OCI-LY7 (cell line): Measurements from ENCODE around the gene LCA5. TPM values are rescaled to one million over a fixed set of nuclear protein-coding genes. Genes with fewer than 3 reads are reported as not detected.
"Not testable (repeated sequence)": the region's sequence is repeated elsewhere in the genome, so short reads cannot be mapped to it uniquely, and the experiment has no call there.

Experiments used
- BruUV-seq: library from RNA; stranded (reverse); fragments of 400-500 nt; replicated peaks from 2 replicates; lab custom pipeline; 2021; lab: Mats Ljungman, UMichigan
- CTCF ChIA-PET: fragments of 300-600 bp; sonication (Branson Sonifier 250); formaldehyde crosslinking; loops from one replicate; lab custom pipeline; 2022; ENCODE audit warnings: antibody characterized with exemption; ENCODE audit not compliant: unreplicated experiment; lab: Charles Lee
- POLR2A ChIA-PET: fragments of 300-600 bp; sonication (Branson Sonifier 250); formaldehyde crosslinking; loops from one replicate; lab custom pipeline; 2022; ENCODE audit warnings: antibody characterized with exemption; lab: Charles Lee
- DNase-seq: peaks from one replicate; pipeline ENCODE4 v3.0.0-alpha.2; 2015; ENCODE audit warnings: low spot score
- H2AFZ ChIP-seq: fragments of 200-600 bp; sonication (generic), shearing (Covaris generic); 2 replicates; pipeline ENCODE4 v1.6.1; 2014; ENCODE audit warnings: mild to moderate bottlenecking, antibody characterized with exemption, low read length, moderate library complexity
- H3K27ac ChIP-seq: fragments of 200-600 bp; sonication (generic); 2 replicates; pipeline ENCODE4 v1.5.1; 2014; ENCODE audit warnings: mixed run types, low read depth, mild to moderate bottlenecking, moderate library complexity, low read length, inconsistent platforms; ENCODE audit not compliant: poor library complexity, severe bottlenecking
- H3K36me3 ChIP-seq: fragments of 200-600 bp; sonication (generic); 2 replicates; pipeline ENCODE4 v1.6.1; 2014; ENCODE audit warnings: mild to moderate bottlenecking, antibody characterized with exemption, low read length, moderate library complexity, mixed read lengths; ENCODE audit not compliant: insufficient read depth
- H3K4me1 ChIP-seq: fragments of 200-600 bp; sonication (generic); 2 replicates; pipeline ENCODE4 v1.5.1; 2014; ENCODE audit warnings: mild to moderate bottlenecking, low read length; ENCODE audit not compliant: insufficient read depth, poor library complexity, severe bottlenecking
- H3K4me2 ChIP-seq: fragments of 200-600 bp; sonication (generic); 2 replicates; pipeline ENCODE4 v1.6.1; 2014; ENCODE audit warnings: mild to moderate bottlenecking, low read length
- H3K4me3 ChIP-seq: fragments of 200-600 bp; sonication (generic); 2 replicates; pipeline ENCODE4 v1.5.1; 2014; ENCODE audit warnings: mild to moderate bottlenecking, low read depth, low read length; ENCODE audit not compliant: poor library complexity, severe bottlenecking
- H3K79me2 ChIP-seq: fragments of 200-600 bp; sonication (generic); 2 replicates; pipeline ENCODE4 v1.6.1; 2016; ENCODE audit warnings: low read depth, mild to moderate bottlenecking, low read length, moderate library complexity, mixed read lengths; ENCODE audit not compliant: insufficient read depth
- H3K9me2 ChIP-seq: fragments of 200-600 bp; sonication (generic); 2 replicates; pipeline ENCODE4 v1.6.1; 2016; ENCODE audit warnings: mild to moderate bottlenecking, low read length, mixed read lengths; ENCODE audit not compliant: insufficient read depth
- H3K9me3 ChIP-seq: fragments of 200-600 bp; sonication (generic); 2 replicates; pipeline ENCODE4 v1.6.1; 2014; ENCODE audit warnings: mild to moderate bottlenecking, mixed run types, low read length, mixed read lengths
- H4K20me1 ChIP-seq: fragments of 200-600 bp; sonication (generic); 2 replicates; pipeline ENCODE4 v1.6.1; 2014; ENCODE audit warnings: mild to moderate bottlenecking, antibody characterized with exemption, low read length, moderate library complexity, mixed read lengths; ENCODE audit not compliant: insufficient read depth
- EZH2phosphoT487 ChIP-seq: fragments of 200-600 bp; sonication (generic); IDR thresholded peaks from 2 replicates; pipeline ENCODE4 v1.6.1; 2018; ENCODE audit warnings: low read depth, borderline replicate concordance, mild to moderate bottlenecking, mixed run types, antibody characterized with exemption, low read length, moderate library complexity, mixed read lengths
- intact Hi-C: fragments of 100-400 bp; cut with micrococcal nuclease; formaldehyde crosslinking; loops from one replicate; pipeline ENCODE4 v1.10.0; 2022; ENCODE audit not compliant: unreplicated experiment
- total RNA-seq, 2 experiments: library from RNA; depleted of rRNA in 1 of 2; stranded (reverse); fragments of >200 nt in 1 of 2; shearing (Covaris generic) in 1 of 2; gene quantifications; 2 replicates each; pipeline ENCODE4 v1.2.3, GENCODE V29; 2014 to 2022
- TF ChIP-seq, protein P1 (sequence below): fragments of 200-600 bp; sonication (generic); conservative IDR thresholded peaks from 2 replicates; pipeline ENCODE4 v1.5.1; 2014; ENCODE audit warnings: mild to moderate bottlenecking, antibody characterized with exemption, low read length, moderate library complexity, mixed read lengths

Gene LCA5
- total RNA-seq, 2 experiments from 2014 or later = 1.3 to 2.0 TPM

DNA sequence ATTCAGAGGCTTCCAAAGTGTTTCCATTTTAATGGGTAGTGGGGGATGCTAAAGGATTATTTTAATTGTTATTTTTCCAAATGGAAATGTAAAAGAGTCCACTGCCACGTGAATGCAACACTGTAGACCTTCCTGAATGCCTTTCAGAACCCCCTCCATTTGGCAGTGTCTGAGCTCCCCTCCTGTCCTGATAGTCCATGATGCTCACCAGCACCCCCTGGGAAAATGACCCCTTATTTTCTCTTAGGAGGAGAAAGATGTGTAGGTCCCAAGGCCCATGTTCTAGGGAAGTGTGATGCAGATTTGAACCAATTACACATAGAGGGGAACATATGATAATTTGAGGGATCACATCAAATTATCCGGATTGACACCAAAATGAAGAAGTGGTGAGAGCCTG, 47.1 kb upstream of the LCA5 start:
- Histone ChIP-seq H3K36me3 (no peaks in the 10 kb centered on the region), H3K9me2 (no peaks in the 10 kb centered on the region), H3K4me3 (no peak overlapping the region), H3K4me1 (no peaks in the 10 kb centered on the region), H3K27ac (no peak overlapping the region), H3K4me2 (no peak overlapping the region), H3K79me2 (no peaks in the 10 kb centered on the region), H4K20me1 (no peaks in the 10 kb centered on the region), H2AFZ (no peak overlapping the region), H3K9me3 (no peaks in the 10 kb centered on the region)
- no peak for TF ChIP-seq EZH2phosphoT487
- TF ChIP-seq, protein P1, sequence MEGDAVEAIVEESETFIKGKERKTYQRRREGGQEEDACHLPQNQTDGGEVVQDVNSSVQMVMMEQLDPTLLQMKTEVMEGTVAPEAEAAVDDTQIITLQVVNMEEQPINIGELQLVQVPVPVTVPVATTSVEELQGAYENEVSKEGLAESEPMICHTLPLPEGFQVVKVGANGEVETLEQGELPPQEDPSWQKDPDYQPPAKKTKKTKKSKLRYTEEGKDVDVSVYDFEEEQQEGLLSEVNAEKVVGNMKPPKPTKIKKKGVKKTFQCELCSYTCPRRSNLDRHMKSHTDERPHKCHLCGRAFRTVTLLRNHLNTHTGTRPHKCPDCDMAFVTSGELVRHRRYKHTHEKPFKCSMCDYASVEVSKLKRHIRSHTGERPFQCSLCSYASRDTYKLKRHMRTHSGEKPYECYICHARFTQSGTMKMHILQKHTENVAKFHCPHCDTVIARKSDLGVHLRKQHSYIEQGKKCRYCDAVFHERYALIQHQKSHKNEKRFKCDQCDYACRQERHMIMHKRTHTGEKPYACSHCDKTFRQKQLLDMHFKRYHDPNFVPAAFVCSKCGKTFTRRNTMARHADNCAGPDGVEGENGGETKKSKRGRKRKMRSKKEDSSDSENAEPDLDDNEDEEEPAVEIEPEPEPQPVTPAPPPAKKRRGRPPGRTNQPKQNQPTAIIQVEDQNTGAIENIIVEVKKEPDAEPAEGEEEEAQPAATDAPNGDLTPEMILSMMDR = no peak
- no TSS peak for BruUV-seq
- intact Hi-C loops = no loop called here
- DNase-seq = no peak
- ChIA-PET CTCF (no interaction called here), POLR2A (no interaction called here)

DNA sequence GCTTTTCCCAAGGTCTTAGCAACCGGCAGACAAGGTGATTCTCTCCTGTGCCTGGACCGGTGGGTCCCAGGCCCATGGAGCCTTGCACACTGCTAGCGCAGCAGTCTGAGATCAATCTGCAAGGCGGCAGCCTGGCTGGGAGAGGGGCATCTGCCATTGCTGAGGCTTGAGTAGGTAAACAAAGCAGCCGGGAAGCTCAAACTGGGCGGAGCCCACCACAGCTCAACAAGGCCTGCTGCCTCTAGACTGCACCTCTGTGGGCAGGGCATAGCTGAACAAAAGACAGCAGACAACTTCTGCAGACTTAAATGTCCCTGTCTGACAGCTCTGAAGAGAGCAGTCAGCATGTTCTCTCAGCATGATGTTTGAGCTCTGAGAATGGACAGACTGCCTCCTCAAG, 40.7 kb upstream of the LCA5 start:
- H3K9me3 ChIP-seq, H3K27ac ChIP-seq, DNase-seq, CTCF ChIA-PET, BruUV-seq, H3K4me1 ChIP-seq, H3K4me3 ChIP-seq, H3K36me3 ChIP-seq, H2AFZ ChIP-seq, H3K4me2 ChIP-seq, H4K20me1 ChIP-seq, intact Hi-C loops, H3K9me2 ChIP-seq, H3K79me2 ChIP-seq: not testable (repeated sequence)
- POLR2A ChIA-PET = interaction anchor here (0.6 kb wide), 1 partner anchor 47 kb away, joined by 3 read pairs; no protein-coding TSS in a partner anchor

DNA sequence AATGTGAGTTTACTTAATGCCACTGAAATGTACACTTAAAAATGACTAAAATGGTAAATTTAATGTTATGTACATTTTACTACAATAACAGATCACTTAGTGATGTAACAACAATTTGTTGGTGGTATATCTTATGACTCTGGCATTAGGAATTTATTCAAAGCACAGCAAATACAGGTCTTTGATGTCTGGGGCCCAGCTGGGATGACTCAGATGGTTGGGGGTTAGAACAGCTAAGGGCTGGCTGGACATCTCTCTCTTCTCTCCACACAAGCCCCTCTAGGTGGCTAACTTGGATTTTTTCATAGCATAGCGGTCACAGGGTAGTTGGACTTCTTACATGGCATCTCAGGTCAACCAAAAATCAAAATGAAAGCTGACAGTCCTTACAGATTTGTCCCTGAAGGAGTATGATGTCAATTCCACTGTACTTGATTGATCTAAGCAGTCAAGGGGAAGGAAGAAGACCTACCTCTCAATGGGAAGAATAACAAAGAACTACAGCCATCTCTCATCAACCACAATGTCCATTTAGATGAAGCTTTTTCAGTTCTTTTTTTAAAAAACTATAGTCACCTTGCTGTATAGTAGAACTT, 37.5 kb upstream of the LCA5 start:
- peaks cover 3% of the 10 kb centered on the region; the same call in 1 of the 2 replicates for H4K20me1 ChIP-seq
- no peak overlapping the region for H2AFZ ChIP-seq
- H3K79me2 ChIP-seq = no peaks in the 10 kb centered on the region
- no peaks in the 10 kb centered on the region for H3K36me3 ChIP-seq
- no peaks in the 10 kb centered on the region for H3K9me3 ChIP-seq
- BruUV-seq = no TSS peak
- no peaks in the 10 kb centered on the region for H3K9me2 ChIP-seq
- CTCF ChIA-PET = no interaction called here
- no peaks in the 10 kb centered on the region for H3K4me1 ChIP-seq
- TF ChIP-seq, protein P1 = no peak
- no peak for TF ChIP-seq EZH2phosphoT487
- intact Hi-C loops = no loop called here
- DNase-seq = no peak
- POLR2A ChIA-PET = no interaction called here
- H3K4me2 ChIP-seq = no peak overlapping the region
- H3K27ac ChIP-seq = no peak overlapping the region
- H3K4me3 ChIP-seq = no peak overlapping the region
